Peyer's patch (tissue), 4 donors: Measurements from ENCODE around the gene UQCRHL. TPM values are rescaled to one million over a fixed set of nuclear protein-coding genes. Genes with fewer than 3 reads are reported as not detected.

Source experiments
- DNase-seq, 3 donors: peaks; one replicate each; pipeline ENCODE4 v3.0.0-alpha.2; 2017 to 2019
- H3K27ac ChIP-seq, 4 donors: fragments of 200-600 bp; sonication (generic); one replicate each; pipeline ENCODE4 v1.5.1; 2016 to 2019
- H3K27me3 ChIP-seq, 2 donors: fragments of 200-600 bp; sonication (generic); one replicate each; pipeline ENCODE4 v1.5.1; 2019
- H3K36me3 ChIP-seq, 3 donors: fragments of 200-600 bp; sonication (generic); one replicate each; pipeline ENCODE4 v1.5.1; 2016 to 2019
- H3K4me1 ChIP-seq, 4 donors: fragments of 200-600 bp; sonication (generic); one replicate each; pipeline ENCODE4 v1.5.1; 2016 to 2019
- H3K4me3 ChIP-seq, 4 donors: fragments of 200-600 bp; sonication (generic); 1 replicate in 3 of 4; 2 replicates in 1 of 4; pipeline ENCODE4 v1.5.1; 2016 to 2019; ENCODE audit warnings: mild to moderate bottlenecking in 1 of 4
- H3K9me3 ChIP-seq, 4 donors: fragments of 200-600 bp; sonication (generic); one replicate each; pipeline ENCODE4 v1.5.1; 2016 to 2019; ENCODE audit warnings: mild to moderate bottlenecking in 1 of 4
- POLR2A ChIP-seq, 2 donors: fragments of 450-650 bp; IDR thresholded peaks; one replicate each; pipeline ENCODE4 v1.5.1; 2017; ENCODE audit warnings: antibody characterized with exemption in 2 of 2, mild to moderate bottlenecking in 2 of 2, moderate library complexity in 2 of 2
- total RNA-seq, 4 donors: library from RNA; depleted of rRNA; stranded (reverse); fragments of >200 nt; gene quantifications; one replicate each; pipeline ENCODE4 v1.1.0, GENCODE V29; 2016
- TF ChIP-seq, protein P1 (sequence below), 6 experiments: fragments of 450-650 bp in 4 of 6; fragments of 200-600 bp in 2 of 6; sonication (generic) in 1 of 6; IDR thresholded peaks; one replicate each; pipeline ENCODE4 v1.5.1; 2017 to 2019; ENCODE audit warnings: antibody characterized with exemption in 6 of 6, mild to moderate bottlenecking in 3 of 6, moderate library complexity in 1 of 6

Gene UQCRHL
- total RNA-seq, 4 donors from 2014 or later: 1.3 to 2.5 (median 1.6) TPM

DNA sequence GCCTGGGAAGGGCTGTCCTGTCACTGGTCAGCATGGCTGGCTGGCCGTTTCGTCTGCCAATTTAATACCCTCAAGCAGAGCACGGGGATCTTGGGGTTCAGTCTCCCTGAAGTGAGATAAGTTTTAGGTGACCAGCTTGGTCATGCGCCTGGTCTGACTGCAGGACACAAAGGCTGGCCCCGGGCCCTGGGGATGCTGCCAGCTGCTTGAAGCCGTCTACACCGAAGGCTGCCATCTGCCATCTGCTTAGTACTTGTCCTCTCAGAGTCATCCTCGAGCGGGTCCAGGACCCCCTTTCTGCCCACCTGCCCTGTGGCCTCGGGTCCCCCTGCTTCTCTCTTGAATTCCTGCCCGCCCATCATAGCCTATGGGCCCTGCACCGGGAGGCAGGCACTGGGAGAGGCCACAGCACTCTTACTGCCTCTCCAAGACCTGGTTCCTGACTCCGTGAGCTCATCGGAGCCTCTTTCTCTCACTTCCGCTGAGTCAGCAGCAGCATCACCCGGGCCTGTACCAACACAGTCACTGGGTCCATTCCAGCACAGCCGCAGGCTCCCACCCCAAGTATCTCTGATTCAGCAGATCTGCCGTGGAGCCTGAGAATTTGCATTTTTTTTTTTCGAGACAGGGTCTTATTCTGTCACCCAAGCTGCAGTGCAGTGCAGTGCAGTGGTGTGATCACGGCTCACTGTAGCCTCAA is 41.8 kb downstream of the UQCRHL start:
- Histone ChIP-seq H3K4me3 (no peak overlapping the region), H3K27ac (peak overlapping the region in 1 of 4 donors; percentile 96), H3K27me3 (no peaks in the 10 kb centered on the region), H3K36me3 (peaks cover 0 to 60% (median 0%) of the 10 kb centered on the region in 3 donors), H3K9me3 (no peaks in the 10 kb centered on the region), H3K4me1 (peaks cover 0 to 43% (median 3%) of the 10 kb centered on the region in 4 donors)
- DNase-seq: no peak
- TF ChIP-seq POLR2A (IDR thresholded peaks at IDR 0.05): no peak
- TF ChIP-seq, protein P1, sequence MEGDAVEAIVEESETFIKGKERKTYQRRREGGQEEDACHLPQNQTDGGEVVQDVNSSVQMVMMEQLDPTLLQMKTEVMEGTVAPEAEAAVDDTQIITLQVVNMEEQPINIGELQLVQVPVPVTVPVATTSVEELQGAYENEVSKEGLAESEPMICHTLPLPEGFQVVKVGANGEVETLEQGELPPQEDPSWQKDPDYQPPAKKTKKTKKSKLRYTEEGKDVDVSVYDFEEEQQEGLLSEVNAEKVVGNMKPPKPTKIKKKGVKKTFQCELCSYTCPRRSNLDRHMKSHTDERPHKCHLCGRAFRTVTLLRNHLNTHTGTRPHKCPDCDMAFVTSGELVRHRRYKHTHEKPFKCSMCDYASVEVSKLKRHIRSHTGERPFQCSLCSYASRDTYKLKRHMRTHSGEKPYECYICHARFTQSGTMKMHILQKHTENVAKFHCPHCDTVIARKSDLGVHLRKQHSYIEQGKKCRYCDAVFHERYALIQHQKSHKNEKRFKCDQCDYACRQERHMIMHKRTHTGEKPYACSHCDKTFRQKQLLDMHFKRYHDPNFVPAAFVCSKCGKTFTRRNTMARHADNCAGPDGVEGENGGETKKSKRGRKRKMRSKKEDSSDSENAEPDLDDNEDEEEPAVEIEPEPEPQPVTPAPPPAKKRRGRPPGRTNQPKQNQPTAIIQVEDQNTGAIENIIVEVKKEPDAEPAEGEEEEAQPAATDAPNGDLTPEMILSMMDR (IDR thresholded peaks at IDR 0.05): no peak

DNA sequence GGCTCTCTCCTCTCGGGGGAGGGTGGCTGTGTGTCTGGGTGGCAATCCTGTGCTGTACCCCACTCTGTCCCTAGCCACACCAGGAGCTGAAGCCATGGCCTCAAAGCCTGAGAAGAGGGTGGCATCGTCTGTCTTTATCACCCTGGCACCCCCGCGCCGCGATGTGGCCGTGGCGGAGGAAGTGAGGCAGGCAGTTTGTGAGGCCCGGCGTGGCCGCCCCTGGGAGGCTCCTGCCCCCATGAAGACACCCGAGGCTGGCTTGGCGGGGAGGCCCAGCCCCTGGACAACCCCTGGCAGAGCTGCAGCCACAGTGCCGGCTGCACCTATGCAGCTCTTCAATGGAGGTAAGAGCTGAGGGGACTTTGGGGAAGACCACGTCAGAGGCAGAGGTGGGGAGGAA is 42.6 kb downstream of the UQCRHL start:
- H3K4me3 ChIP-seq: peak overlapping the region in 2 of 4 donors; percentile 1 to 22
- no peak for DNase-seq
- H3K27me3 ChIP-seq: no peaks in the 10 kb centered on the region
- H3K4me1 ChIP-seq: peaks cover 0 to 48% (median 3%) of the 10 kb centered on the region in 4 donors
- H3K27ac ChIP-seq: peak overlapping the region in 3 of 4 donors; percentile 72 to 96 (median 85)
- H3K9me3 ChIP-seq: no peaks in the 10 kb centered on the region
- peaks cover 0 to 56% (median 0%) of the 10 kb centered on the region in 3 donors for H3K36me3 ChIP-seq
- no peak for TF ChIP-seq POLR2A (IDR thresholded peaks at IDR 0.05)
- TF ChIP-seq, protein P1 (IDR thresholded peaks at IDR 0.05): no peak

DNA sequence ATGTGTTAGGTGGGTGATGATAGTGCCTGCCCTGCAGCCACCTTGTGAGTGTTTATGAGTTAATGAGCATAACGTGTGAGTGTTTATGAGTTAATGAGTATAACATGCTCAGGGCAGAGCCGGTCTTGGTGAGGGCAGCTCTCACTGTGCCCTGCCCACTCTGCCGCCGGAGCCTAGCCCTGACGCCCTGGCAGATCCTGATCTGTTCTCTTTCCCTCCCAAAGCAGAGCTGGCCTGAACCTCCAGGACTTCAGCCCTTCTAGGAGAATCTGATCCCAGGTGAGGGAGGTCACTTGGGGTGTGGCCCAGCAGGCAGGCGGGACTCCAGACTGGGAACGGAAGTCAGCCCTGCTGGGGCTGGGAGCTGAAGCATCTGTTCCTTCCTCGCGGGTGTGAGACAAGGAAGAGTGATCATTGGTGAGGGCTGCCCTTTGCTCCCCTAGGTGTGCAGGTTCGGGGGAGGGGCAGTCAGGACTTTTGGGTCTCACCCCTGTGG is 43.1 kb downstream of the UQCRHL start:
- H3K27me3 ChIP-seq: peaks cover 0 to under 1% of the 10 kb centered on the region in 2 donors
- H3K36me3 ChIP-seq: peaks cover 0 to 51% (median 0%) of the 10 kb centered on the region in 3 donors
- peak overlapping the region in 3 of 4 donors; percentile 72 to 96 (median 85) for H3K27ac ChIP-seq
- peaks cover 0 to 54% (median 3%) of the 10 kb centered on the region in 4 donors for H3K4me1 ChIP-seq
- DNase-seq: peak in 2 of 3 donors; percentile 91 to 92
- H3K9me3 ChIP-seq: no peaks in the 10 kb centered on the region
- H3K4me3 ChIP-seq: no peak overlapping the region
- peak in 1 of 2 donors; percentile 89 for TF ChIP-seq POLR2A (IDR thresholded peaks at IDR 0.05)
- TF ChIP-seq, protein P1 (IDR thresholded peaks at IDR 0.05): no peak

DNA sequence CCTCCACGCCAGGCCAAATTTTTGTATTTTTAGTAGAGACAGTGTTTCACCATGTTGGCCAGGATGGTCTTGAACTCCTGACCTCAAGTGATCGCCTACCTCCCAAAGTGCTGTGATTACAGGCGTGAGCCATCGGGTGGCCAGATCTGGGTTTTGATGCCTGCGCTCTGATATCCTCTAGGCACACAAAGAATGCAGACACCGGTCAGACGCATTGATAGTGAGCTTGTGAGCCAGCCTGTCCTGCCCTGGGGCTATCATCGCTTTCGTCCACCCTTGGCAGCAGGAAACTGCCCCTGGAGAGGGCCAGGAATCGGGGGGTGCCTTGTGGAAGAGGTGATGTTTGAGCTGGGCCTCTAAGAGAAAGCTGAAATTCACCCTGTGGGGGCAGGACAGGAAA is 44.9 kb downstream of the UQCRHL start:
- Histone ChIP-seq H3K27ac (peak overlapping the region in 2 of 4 donors; percentile 40 to 85), H3K36me3 (peaks cover 0 to 33% (median 0%) of the 10 kb centered on the region in 3 donors), H3K27me3 (peaks cover 0 to 3% of the 10 kb centered on the region in 2 donors), H3K9me3 (no peaks in the 10 kb centered on the region), H3K4me3 (no peak overlapping the region), H3K4me1 (peaks cover 3 to 70% (median 7%) of the 10 kb centered on the region in 4 donors)
- DNase-seq: no peak
- TF ChIP-seq, protein P1 (IDR thresholded peaks at IDR 0.05): no peak
- no peak for TF ChIP-seq POLR2A (IDR thresholded peaks at IDR 0.05)

DNA sequence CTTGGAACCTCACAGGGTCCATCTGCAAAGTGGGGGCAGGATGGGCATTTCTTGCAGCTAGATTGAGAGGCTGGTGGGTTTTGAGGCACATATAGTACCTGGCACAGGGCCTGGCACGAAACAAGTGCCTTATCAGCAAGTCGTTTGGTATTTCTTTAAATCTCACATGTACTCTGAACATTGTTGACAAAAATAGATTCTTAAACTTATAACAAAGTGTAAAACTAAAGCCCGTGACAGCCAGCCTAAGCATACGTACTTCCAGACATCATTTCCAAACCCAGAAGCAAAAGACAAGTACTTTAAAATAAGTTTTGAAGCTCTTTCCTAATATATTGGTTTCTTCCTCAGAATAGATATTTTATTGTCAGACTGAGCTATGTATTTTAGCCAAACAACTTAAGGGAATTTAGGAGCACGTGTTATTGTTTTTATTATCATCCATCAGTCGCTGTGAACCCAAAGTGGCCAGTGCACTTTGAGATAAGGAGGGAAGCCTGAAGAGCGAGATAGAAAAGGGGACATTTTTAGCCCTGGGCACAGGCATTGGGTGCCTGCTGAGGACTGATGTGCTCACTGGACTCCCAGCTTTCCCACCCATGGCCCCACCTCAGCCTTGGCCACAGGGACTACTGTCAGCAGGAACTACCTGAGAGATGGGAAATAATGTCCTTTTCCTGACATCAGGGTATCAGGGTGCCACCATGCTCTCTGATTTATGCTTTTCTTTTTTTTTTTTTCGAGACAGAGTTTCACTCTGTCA is 45.9 kb downstream of the UQCRHL start:
- peaks cover 3 to 73% (median 7%) of the 10 kb centered on the region in 4 donors for H3K4me1 ChIP-seq
- H3K36me3 ChIP-seq: peaks cover 0 to 23% (median 0%) of the 10 kb centered on the region in 3 donors
- no peak overlapping the region for H3K4me3 ChIP-seq
- no peak for TF ChIP-seq POLR2A (IDR thresholded peaks at IDR 0.05)
- TF ChIP-seq, protein P1 (IDR thresholded peaks at IDR 0.05): no peak
- H3K27me3 ChIP-seq: peaks cover 0 to 3% of the 10 kb centered on the region in 2 donors
- no peak for DNase-seq
- peak overlapping the region; percentile 35 to 85 (median 81) for H3K27ac ChIP-seq
- no peaks in the 10 kb centered on the region for H3K9me3 ChIP-seq
